Lung (tissue), 12 donors: Measurements from ENCODE around the gene ANGEL1. TPM values are rescaled to one million over a fixed set of nuclear protein-coding genes. Genes with fewer than 3 reads are reported as not detected.

ENCODE experiments used
- ATAC-seq: fragments of 200-7000 bp; cut with Tn5 transposase; one replicate; pipeline ENCODE4 v1.9.1; 2020; ENCODE audit warnings: moderate number of reproducible peaks; ENCODE audit not compliant: insufficient read depth, low FRiP score
- DNase-seq, 3 donors: peaks; one replicate each; pipeline ENCODE4 v3.0.0-alpha.2; 2013 to 2017
- H3K27ac ChIP-seq, 2 donors: one replicate each; pipeline ENCODE4 v1.5.1; 2013; ENCODE audit warnings: mild to moderate bottlenecking in 2 of 2, moderate library complexity in 2 of 2, control low read depth in 1 of 2, inconsistent platforms in 1 of 2, low read depth in 1 of 2, low read length in 1 of 2
- H3K27me3 ChIP-seq, 3 donors: one replicate each; pipeline ENCODE4 v1.5.1; 2013; ENCODE audit warnings: low read length in 2 of 3; ENCODE audit not compliant: control insufficient read depth in 3 of 3, insufficient read depth in 3 of 3
- H3K36me3 ChIP-seq, 4 donors: one replicate each; pipeline ENCODE4 v1.5.1; 2013; ENCODE audit warnings: low read length in 4 of 4, mild to moderate bottlenecking in 1 of 4, moderate library complexity in 1 of 4; ENCODE audit not compliant: control insufficient read depth in 4 of 4, insufficient read depth in 4 of 4
- H3K4me1 ChIP-seq, 5 donors: one replicate each; pipeline ENCODE4 v1.5.1; 2013; ENCODE audit warnings: low read length in 5 of 5, mild to moderate bottlenecking in 2 of 5, moderate library complexity in 1 of 5; ENCODE audit not compliant: control insufficient read depth in 5 of 5, insufficient read depth in 5 of 5
- H3K4me3 ChIP-seq: one replicate; pipeline ENCODE4 v1.5.1; 2013; ENCODE audit warnings: mild to moderate bottlenecking, control low read depth, moderate library complexity
- H3K9ac ChIP-seq, 2 donors: one replicate each; pipeline ENCODE4 v1.5.1; 2013; ENCODE audit warnings: low read length in 2 of 2, control low read depth in 1 of 2; ENCODE audit not compliant: insufficient read depth in 1 of 2
- H3K9me3 ChIP-seq, 4 donors: one replicate each; pipeline ENCODE4 v1.5.1; 2013; ENCODE audit warnings: low read length in 3 of 4, mild to moderate bottlenecking in 1 of 4, moderate library complexity in 1 of 4; ENCODE audit not compliant: control insufficient read depth in 4 of 4, insufficient read depth in 3 of 4
- CTCF ChIP-seq: IDR thresholded peaks from 2 replicates; pipeline ENCODE4 v1.5.1; 2012; ENCODE audit warnings: mild to moderate bottlenecking; ENCODE audit errors: control extremely low read depth, extremely low read depth
- WGBS, 2 donors: extraction: QIAGEN DNeasy Blood & Tissue Kit; methylation state at CpG; one replicate each; pipeline ENCODE4 v1.1.7; 2013; 5-methylcytosine and 5-hydroxymethylcytosine counted together
- polyA plus RNA-seq, 2 donors: library from polyadenylated mRNA; stranded (reverse); fragments of 200-250 nt; gene quantifications; one replicate each; pipeline ENCODE4 v1.2.1, GENCODE V29; 2013
- total RNA-seq, 2 donors: library from RNA; depleted of rRNA in 1 of 2; stranded (reverse); fragments of >200 nt in 1 of 2; gene quantifications; one replicate each; pipeline ENCODE4 v1.2.1, GENCODE V29; 2014 to 2021
- donor health status: control.
- donor health status: control.
- donor health status: Bipolar disorder and iron deficiency.
- donor health status: healthy.
- donor health status: DM: yes; HTN: yes; CAD: no.

The ANGEL1 gene
- total and polyA plus RNA-seq, 4 donors, result 10.4 to 20.4 (median 15.0) TPM

- Histone ChIP-seq H3K36me3 (no peaks in the 10 kb centered on the region), H3K4me3 (no peak overlapping the region), H3K4me1 (peaks cover 0 to 1% (median 0%) of the 10 kb centered on the region in 5 donors), H3K9me3 (no peaks in the 10 kb centered on the region), H3K27ac (no peak overlapping the region), H3K9ac (no peak overlapping the region), H3K27me3 (no peaks in the 10 kb centered on the region)
- no peak for TF ChIP-seq CTCF
- DNase-seq, result no peak
- no peak for ATAC-seq
- whole genome bisulfite sequencing, 2 donors, result 76 to 78% methylated on average over 7 of the region's 7 CpGs
Measured at GRCh38 chr14:76846331-76847047, 33.8 kb upstream of the ANGEL1 start.

GRCh38 chr14:76844223-76844622, 31.5 kb upstream of the ANGEL1 start:
- H3K4me1 ChIP-seq, result peaks cover 0 to 1% (median 0%) of the 10 kb centered on the region in 5 donors
- 40 to 45% methylated on average over 9 of the region's 9 CpGs for WGBS, 2 donors
- DNase-seq (peak; percentile 36 to 66 (median 45)), ATAC-seq (peak; percentile 66)
- no peaks in the 10 kb centered on the region for H3K9me3 ChIP-seq
- H3K4me3 ChIP-seq, result no peak overlapping the region
- H3K36me3 ChIP-seq, result no peaks in the 10 kb centered on the region
- no peak for TF ChIP-seq CTCF
- peaks cover 0 to under 1% (median 0%) of the 10 kb centered on the region in 3 donors for H3K27me3 ChIP-seq
- peak overlapping the region; percentile 66 for H3K27ac ChIP-seq
- H3K9ac ChIP-seq, result no peak overlapping the region

- DNase-seq (no peak), ATAC-seq (no peak)
- H3K27me3 ChIP-seq, result peaks cover 0 to 4% (median 0%) of the 10 kb centered on the region in 3 donors
- H3K27ac ChIP-seq, result no peak overlapping the region
- H3K4me3 ChIP-seq, result no peak overlapping the region
- TF ChIP-seq CTCF, result no peak
- no peaks in the 10 kb centered on the region for H3K36me3 ChIP-seq
- H3K4me1 ChIP-seq, result peaks cover 0 to 1% (median 0%) of the 10 kb centered on the region in 5 donors
- H3K9ac ChIP-seq, result no peak overlapping the region
- H3K9me3 ChIP-seq, result no peaks in the 10 kb centered on the region
Measured at GRCh38 chr14:76842414-76842813, 29.7 kb upstream of the ANGEL1 start.
